ENCODE results near the gene CFAP74.
"Not testable (repeated sequence)": the region's sequence is repeated elsewhere in the genome, so short reads cannot be mapped to it uniquely, and the experiment has no call there.

Gene CFAP74

GRCh38 chr1:1893997-1894353 lies 109.6 kb downstream of the CFAP74 start:
- DNase-seq (ENCODE audit: low read depth): no peak

GRCh38 chr1:1893291-1893985 lies 110.1 kb downstream of the CFAP74 start:
- no peak for DNase-seq (ENCODE audit: low read depth)

GRCh38 chr1:1892763-1893120 lies 110.8 kb downstream of the CFAP74 start:
- DNase-seq (ENCODE audit: low read depth): no peak

GRCh38 chr1:1892079-1892762 lies 111.4 kb downstream of the CFAP74 start:
- DNase-seq (ENCODE audit: low read depth): peak; percentile 19

- DNase-seq (ENCODE audit: low read depth): peak; percentile 67
These were observed 112.1 kb downstream of the CFAP74 start for GRCh38 chr1:1891349-1892078.

GRCh38 chr1:1890506-1891348 lies 112.9 kb downstream of the CFAP74 start, which contains the start of gene GNB1:
GNB1 (minus strand) TSS chr1:1891087; CDS start chr1:1825453, 65,634 bp downstream.
- peak; percentile 92 for DNase-seq (ENCODE audit: low read depth)

- peak; percentile 47 for DNase-seq (ENCODE audit: low read depth)
These were observed 113.6 kb downstream of the CFAP74 start for GRCh38 chr1:1889847-1890505.

- no peak for DNase-seq (ENCODE audit: low read depth)
These were observed 114.4 kb downstream of the CFAP74 start for GRCh38 chr1:1889090-1889750.

- DNase-seq (ENCODE audit: low read depth): not testable (repeated sequence)
These were observed 119.7 kb downstream of the CFAP74 start for GRCh38 chr1:1883890-1884289.

- no peak for DNase-seq (ENCODE audit: low read depth)
These were observed 120.3 kb downstream of the CFAP74 start for GRCh38 chr1:1883092-1883873.

GRCh38 chr1:1881727-1882126 lies 121.9 kb downstream of the CFAP74 start:
- DNase-seq (ENCODE audit: low read depth): no peak

GRCh38 chr1:1880617-1881312 lies 122.8 kb downstream of the CFAP74 start:
- no peak for DNase-seq (ENCODE audit: low read depth)

GRCh38 chr1:1879942-1880341 lies 123.6 kb downstream of the CFAP74 start:
- DNase-seq (ENCODE audit: low read depth): no peak

- no peak for DNase-seq (ENCODE audit: low read depth)
These were observed 125.6 kb downstream of the CFAP74 start for GRCh38 chr1:1877865-1878436.

GRCh38 chr1:1876335-1876930 lies 127.2 kb downstream of the CFAP74 start:
- no peak for DNase-seq (ENCODE audit: low read depth)

GRCh38 chr1:1875932-1876331 lies 127.7 kb downstream of the CFAP74 start:
- DNase-seq (ENCODE audit: low read depth): peak; percentile 25

- no peak for DNase-seq (ENCODE audit: low read depth)
These were observed 128.7 kb downstream of the CFAP74 start for GRCh38 chr1:1874901-1875300.

- no peak for DNase-seq (ENCODE audit: low read depth)
These were observed 130.4 kb downstream of the CFAP74 start for GRCh38 chr1:1873186-1873585.

Measured in activated T-cell treated with anti-CD3 and anti-CD28 coated beads for 48 hours (primary cell).